Measurements from ENCODE around the gene ARHGEF11. TPM values are rescaled to one million over a fixed set of nuclear protein-coding genes. Genes with fewer than 3 reads are reported as not detected.
A peak's percentile ranks its signal among the peaks of the same experiment; 100 is the strongest.

The ARHGEF11 gene
- total and polyA plus RNA-seq, 9 of the 15 experiments (the other 6 are each of a cell fraction or from before 2014, with no cell fraction given), result 0.14 to 15.5 (median 9.0) TPM

GRCh38 chr1:157045250-157046218 lies at the start of gene ARHGEF11 (continued):
- TF ChIP-seq THAP12 (CRISPR knock-in tag; IDR thresholded peaks at IDR 0.05), result peak; percentile 63
- TF ChIP-seq HOMEZ (CRISPR knock-in tag; IDR thresholded peaks at IDR 0.05), result no peak
- no peak for TF ChIP-seq CHAMP1 (IDR thresholded peaks at IDR 0.05)
- no peak for TF ChIP-seq CBX3 (IDR thresholded peaks at IDR 0.05; ENCODE audit: borderline replicate concordance in 1 of 2, low read length in 2 of 2)
- TF ChIP-seq E4F1 (CRISPR knock-in tag; IDR thresholded peaks at IDR 0.05; ENCODE audit: borderline replicate concordance), result no peak
- TF ChIP-seq KHSRP (IDR thresholded peaks at IDR 0.05), result no peak
- TF ChIP-seq NCOA6 (IDR thresholded peaks at IDR 0.05), result no peak
- TF ChIP-seq HMG20A (CRISPR knock-in tag; conservative IDR thresholded peaks at IDR 0.05), result no peak
- TF ChIP-seq C11orf30 (IDR thresholded peaks at IDR 0.05; ENCODE audit: low read depth), result no peak
- TF ChIP-seq PHB (CRISPR knock-in tag; IDR thresholded peaks at IDR 0.05), result no peak
- TF ChIP-seq PHF8 (IDR thresholded peaks at IDR 0.05; ENCODE audit: borderline replicate concordance, low read length), result peak; percentile 86; the same call in 1 of the 2 replicates
- TF ChIP-seq BRF1 (IDR thresholded peaks at IDR 0.05; ENCODE audit: borderline replicate concordance, extremely low read depth, insufficient read length), result no peak
- TF ChIP-seq FOS (IDR thresholded peaks at IDR 0.05; ENCODE audit: extremely low read depth, insufficient read length), result no peak
- no peak for TF ChIP-seq ZNF224 (CRISPR knock-in tag; IDR thresholded peaks at IDR 0.05)
- no peak for TF ChIP-seq RNF219 (CRISPR knock-in tag; IDR thresholded peaks at IDR 0.05)
- TF ChIP-seq SNRNP70 (optimal IDR thresholded peaks at IDR 0.05; ENCODE audit: low read depth, low read length), result no peak

Data from K562 (cell line).